Endothelial cell of hepatic sinusoid (primary cell): ENCODE results near the gene TRAPPC2L.

Experiments used
- in situ Hi-C: cut with HindIII; loops from 2 replicates; pipeline ENCODE4 v1.10.0; 2017; ENCODE audit warnings: low sequenced_read_pairs

The TRAPPC2L gene

GRCh38 chr16:88856828-88857727 is at the start of gene TRAPPC2L, which contains the start of gene GALNS:
TSS of gene TRAPPC2L (plus strand) at chr16:88857127. CDS start at chr16:88857151, 24 bp downstream.
TSS of gene GALNS (minus strand) at chr16:88856947. CDS start at chr16:88856877, 70 bp downstream.
- in situ Hi-C loops: loop anchor here (25.0 kb wide), 1 partner anchor 95 kb away; no protein-coding TSS in a partner anchor

GRCh38 chr16:88807142-88807625 is 49.7 kb upstream of the TRAPPC2L start:
- in situ Hi-C loops: no loop called here

GRCh38 chr16:88807626-88808453 is 49.1 kb upstream of the TRAPPC2L start:
- in situ Hi-C loops: no loop called here

- in situ Hi-C loops: no loop called here
These were observed 47.8 kb upstream of the TRAPPC2L start for GRCh38 chr16:88809068-88809675.

GRCh38 chr16:88809676-88810165 is 47.2 kb upstream of the TRAPPC2L start:
- in situ Hi-C loops: no loop called here

- in situ Hi-C loops: no loop called here
These were observed 46.6 kb upstream of the TRAPPC2L start for GRCh38 chr16:88810166-88810911.

- in situ Hi-C loops: no loop called here
These were observed 45.8 kb upstream of the TRAPPC2L start for GRCh38 chr16:88810912-88811768.

GRCh38 chr16:88811769-88812512 is 45.0 kb upstream of the TRAPPC2L start, which contains the start of gene APRT:
TSS of gene APRT (minus strand) at chr16:88811928. CDS start at chr16:88811899, 29 bp downstream.
- in situ Hi-C loops: no loop called here

- in situ Hi-C loops: no loop called here
These were observed 44.2 kb upstream of the TRAPPC2L start for GRCh38 chr16:88812513-88813268.

GRCh38 chr16:88813269-88814143 is 43.4 kb upstream of the TRAPPC2L start:
- in situ Hi-C loops: no loop called here

GRCh38 chr16:88814144-88814502 is 42.8 kb upstream of the TRAPPC2L start:
- in situ Hi-C loops: no loop called here

- in situ Hi-C loops: no loop called here
These were observed 41.7 kb upstream of the TRAPPC2L start for GRCh38 chr16:88815227-88815626.

GRCh38 chr16:88815901-88816589 is 40.9 kb upstream of the TRAPPC2L start:
- in situ Hi-C loops: no loop called here

- in situ Hi-C loops: no loop called here
These were observed 40.0 kb upstream of the TRAPPC2L start for GRCh38 chr16:88816736-88817535.
